ENCODE data around the gene EPS8L3.

DNA sequence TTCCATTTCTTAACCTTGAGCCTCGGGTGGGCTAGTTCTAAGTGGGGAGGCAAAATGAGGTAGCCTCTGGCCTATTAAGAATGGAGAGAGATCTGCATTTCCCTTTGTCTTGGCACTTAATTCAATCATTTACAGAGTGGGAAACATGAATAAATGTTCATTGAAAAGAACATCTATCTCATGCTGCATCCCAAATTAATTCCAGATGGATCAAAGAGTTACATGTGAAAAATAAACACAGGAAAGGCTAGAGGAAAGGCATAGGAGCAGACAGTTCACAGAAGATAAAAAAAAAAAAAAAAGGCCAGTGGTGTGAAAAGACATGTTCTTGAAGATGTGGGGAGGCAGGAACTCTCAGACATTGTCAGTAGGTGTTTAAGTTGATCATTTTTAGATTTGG is 35.7 kb upstream of the EPS8L3 start:
- TF ChIP-seq, protein P1, sequence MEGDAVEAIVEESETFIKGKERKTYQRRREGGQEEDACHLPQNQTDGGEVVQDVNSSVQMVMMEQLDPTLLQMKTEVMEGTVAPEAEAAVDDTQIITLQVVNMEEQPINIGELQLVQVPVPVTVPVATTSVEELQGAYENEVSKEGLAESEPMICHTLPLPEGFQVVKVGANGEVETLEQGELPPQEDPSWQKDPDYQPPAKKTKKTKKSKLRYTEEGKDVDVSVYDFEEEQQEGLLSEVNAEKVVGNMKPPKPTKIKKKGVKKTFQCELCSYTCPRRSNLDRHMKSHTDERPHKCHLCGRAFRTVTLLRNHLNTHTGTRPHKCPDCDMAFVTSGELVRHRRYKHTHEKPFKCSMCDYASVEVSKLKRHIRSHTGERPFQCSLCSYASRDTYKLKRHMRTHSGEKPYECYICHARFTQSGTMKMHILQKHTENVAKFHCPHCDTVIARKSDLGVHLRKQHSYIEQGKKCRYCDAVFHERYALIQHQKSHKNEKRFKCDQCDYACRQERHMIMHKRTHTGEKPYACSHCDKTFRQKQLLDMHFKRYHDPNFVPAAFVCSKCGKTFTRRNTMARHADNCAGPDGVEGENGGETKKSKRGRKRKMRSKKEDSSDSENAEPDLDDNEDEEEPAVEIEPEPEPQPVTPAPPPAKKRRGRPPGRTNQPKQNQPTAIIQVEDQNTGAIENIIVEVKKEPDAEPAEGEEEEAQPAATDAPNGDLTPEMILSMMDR (IDR thresholded peaks at IDR 0.05; ENCODE audit: poor library complexity, severe bottlenecking), result no peak
- TF ChIP-seq TAF1 (IDR thresholded peaks at IDR 0.05; ENCODE audit: low read depth) (no peak), EP300 (conservative IDR thresholded peaks at IDR 0.05; ENCODE audit: poor library complexity, severe bottlenecking) (no peak), POLR2AphosphoS5 (IDR thresholded peaks at IDR 0.05) (no peak), RAD21 (conservative IDR thresholded peaks at IDR 0.05) (no peak), MXI1 (conservative IDR thresholded peaks at IDR 0.05; ENCODE audit: poor library complexity, severe bottlenecking) (no peak), EZH2 (IDR thresholded peaks at IDR 0.05; ENCODE audit: borderline replicate concordance, insufficient read depth, low read length, poor library complexity, severe bottlenecking) (no peak)

Data from neural cell (in vitro differentiated cells).